OCI-LY1 (cell line): ENCODE measurements around the gene MEAF6.
A peak's percentile ranks its signal among the peaks of the same experiment; 100 is the strongest.

Experiments used
- H2AFZ ChIP-seq: fragments of 200-600 bp; sonication (generic), shearing (Covaris generic); 2 replicates; pipeline ENCODE4 v1.6.0; 2014; ENCODE audit warnings: antibody characterized with exemption, mild to moderate bottlenecking, low read length
- H3F3A ChIP-seq: fragments of 200-600 bp; sonication (generic), shearing (Covaris generic); 2 replicates; pipeline ENCODE4 v1.6.0; 2014; ENCODE audit warnings: mild to moderate bottlenecking, antibody characterized with exemption, low read length, moderate library complexity; ENCODE audit not compliant: insufficient read depth
- H3K27ac ChIP-seq: fragments of 200-600 bp; sonication (generic); 2 replicates; pipeline ENCODE4 v1.5.1; 2014; ENCODE audit warnings: low read length, mixed run types, mild to moderate bottlenecking, low read depth; ENCODE audit not compliant: poor library complexity, severe bottlenecking
- H3K27me3 ChIP-seq: fragments of 200-600 bp; sonication (generic); 2 replicates; pipeline ENCODE4 v1.6.0; 2014; ENCODE audit warnings: antibody characterized with exemption, mild to moderate bottlenecking, low read length, moderate library complexity; ENCODE audit not compliant: insufficient read depth
- H3K36me3 ChIP-seq: fragments of 200-600 bp; sonication (generic); 2 replicates; pipeline ENCODE4 v1.6.1; 2014; ENCODE audit warnings: mild to moderate bottlenecking, antibody characterized with exemption, low read length, moderate library complexity, mixed read lengths; ENCODE audit not compliant: insufficient read depth
- H3K4me1 ChIP-seq: fragments of 200-600 bp; sonication (generic); 2 replicates; pipeline ENCODE4 v1.5.1; 2014; ENCODE audit warnings: mild to moderate bottlenecking, low read length, moderate library complexity; ENCODE audit not compliant: insufficient read depth, severe bottlenecking
- H3K4me2 ChIP-seq: fragments of 200-600 bp; sonication (generic), shearing (Covaris generic); 2 replicates; pipeline ENCODE4 v1.6.1; 2014; ENCODE audit warnings: low read length
- H3K4me3 ChIP-seq: fragments of 200-600 bp; sonication (generic); 2 replicates; pipeline ENCODE4 v1.5.1; 2014; ENCODE audit warnings: low read length, low read depth, mild to moderate bottlenecking, mixed read lengths; ENCODE audit not compliant: poor library complexity, severe bottlenecking
- H3K79me2 ChIP-seq: fragments of 200-600 bp; shearing (Covaris generic); 2 replicates; pipeline ENCODE4 v1.6.1; 2016; ENCODE audit warnings: mixed run types, low read length, mixed read lengths; ENCODE audit not compliant: insufficient read depth
- H3K9ac ChIP-seq: fragments of 200-600 bp; sonication (generic), shearing (Covaris generic); 2 replicates; pipeline ENCODE4 v1.6.1; 2014; ENCODE audit warnings: mild to moderate bottlenecking, low read length, mixed read lengths
- H3K9me2 ChIP-seq: fragments of 200-600 bp; sonication (generic), shearing (Covaris generic); 2 replicates; pipeline ENCODE4 v1.6.1; 2014; ENCODE audit warnings: low read depth, mild to moderate bottlenecking, low read length, mixed read lengths
- H3K9me3 ChIP-seq: fragments of 200-600 bp; shearing (Covaris generic); 2 replicates; pipeline ENCODE4 v1.6.1; 2014; ENCODE audit warnings: low read length, mixed read lengths
- H4K20me1 ChIP-seq: fragments of 200-600 bp; sonication (generic), shearing (Covaris generic); 2 replicates; pipeline ENCODE4 v1.6.0; 2016; ENCODE audit warnings: mild to moderate bottlenecking, low read length; ENCODE audit not compliant: insufficient read depth
- CTCF ChIP-seq: fragments of 200-600 bp; sonication (generic), shearing (Covaris generic); IDR thresholded peaks from 2 replicates; pipeline ENCODE4 v1.5.1; 2017; ENCODE audit warnings: mild to moderate bottlenecking, antibody characterized with exemption, low read length, moderate library complexity, mixed read lengths
- EZH2 ChIP-seq: fragments of 200-600 bp; sonication (generic), shearing (Covaris generic); IDR thresholded peaks from 2 replicates; pipeline ENCODE4 v1.8.0; 2017; ENCODE audit warnings: borderline replicate concordance, mixed run types, mild to moderate bottlenecking, antibody characterized with exemption, low read length, moderate library complexity, mixed read lengths

MEAF6 gene

DNA sequence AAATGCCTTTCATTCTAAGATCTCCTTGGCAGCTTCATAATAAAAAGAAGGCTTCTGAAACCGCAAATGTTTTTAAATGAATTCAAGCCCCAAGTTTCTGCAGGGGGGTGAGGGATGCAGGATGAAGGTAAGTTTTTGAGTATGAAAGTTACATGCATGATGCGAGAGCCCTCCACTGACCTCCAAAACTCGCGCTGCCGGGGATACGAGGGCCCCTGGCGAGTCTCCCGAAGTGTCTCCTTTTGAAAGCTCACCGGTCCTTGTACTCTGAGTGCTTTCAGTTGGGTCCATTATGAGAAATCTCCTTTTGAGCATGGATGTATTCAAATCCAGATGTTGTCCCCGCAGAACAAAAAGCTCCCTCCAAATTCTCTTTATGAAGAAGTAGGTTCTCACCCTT lies 59.0 kb downstream of the MEAF6 start:
- Histone ChIP-seq H3K9ac (no peak overlapping the region), H3F3A (no peaks in the 10 kb centered on the region), H2AFZ (no peak overlapping the region), H3K9me3 (no peaks in the 10 kb centered on the region), H3K27me3 (no peaks in the 10 kb centered on the region), H4K20me1 (no peaks in the 10 kb centered on the region), H3K4me2 (0 out of 2 replicates have a peak overlapping the region, but pooled peaks have one; percentile 60), H3K27ac (no peak overlapping the region), H3K4me3 (no peak overlapping the region), H3K79me2 (no peaks in the 10 kb centered on the region), H3K9me2 (no peaks in the 10 kb centered on the region), H3K4me1 (peaks cover 6% of the 10 kb centered on the region), H3K36me3 (no peaks in the 10 kb centered on the region)
- TF ChIP-seq EZH2 (no peak), CTCF (no peak)

GRCh38 chr1:37453647-37454046 lies 60.9 kb downstream of the MEAF6 start:
- Histone ChIP-seq H3F3A (no peaks in the 10 kb centered on the region), H3K27me3 (no peaks in the 10 kb centered on the region), H3K4me3 (no peak overlapping the region), H2AFZ (no peak overlapping the region), H3K4me2 (no peak overlapping the region), H3K4me1 (peaks cover 10% of the 10 kb centered on the region), H3K9me2 (no peaks in the 10 kb centered on the region), H3K79me2 (no peaks in the 10 kb centered on the region), H4K20me1 (no peaks in the 10 kb centered on the region), H3K9me3 (no peaks in the 10 kb centered on the region), H3K9ac (no peak overlapping the region), H3K36me3 (no peaks in the 10 kb centered on the region), H3K27ac (no peak overlapping the region)
- TF ChIP-seq EZH2 (no peak), CTCF (no peak)

- TF ChIP-seq CTCF: no peak
- no peaks in the 10 kb centered on the region for H3K36me3 ChIP-seq
- no peaks in the 10 kb centered on the region for H3K79me2 ChIP-seq
- peaks cover 10% of the 10 kb centered on the region for H3K4me1 ChIP-seq
- no peak overlapping the region for H3K9ac ChIP-seq
- H3F3A ChIP-seq: no peaks in the 10 kb centered on the region
- no peaks in the 10 kb centered on the region for H3K9me2 ChIP-seq
- H3K9me3 ChIP-seq: no peaks in the 10 kb centered on the region
- H2AFZ ChIP-seq: no peak overlapping the region
- no peaks in the 10 kb centered on the region for H4K20me1 ChIP-seq
- no peak overlapping the region for H3K27ac ChIP-seq
- H3K27me3 ChIP-seq: no peaks in the 10 kb centered on the region
- H3K4me2 ChIP-seq: no peak overlapping the region
- no peak overlapping the region for H3K4me3 ChIP-seq
Observed at GRCh38 chr1:37452416-37452815, 62.1 kb downstream of the MEAF6 start.
